Activated T-cell treated with anti-CD3 and anti-CD28 coated beads for 48 hours (primary cell): ENCODE measurements around the gene CEP72.

ENCODE experiments used
- DNase-seq: peaks from one replicate; pipeline ENCODE4 v3.0.0-alpha.2; 2020; ENCODE audit warnings: low read depth

CEP72 gene

GRCh38 chr5:658103-658502 lies 46.0 kb downstream of the CEP72 start:
- DNase-seq = no peak

DNA sequence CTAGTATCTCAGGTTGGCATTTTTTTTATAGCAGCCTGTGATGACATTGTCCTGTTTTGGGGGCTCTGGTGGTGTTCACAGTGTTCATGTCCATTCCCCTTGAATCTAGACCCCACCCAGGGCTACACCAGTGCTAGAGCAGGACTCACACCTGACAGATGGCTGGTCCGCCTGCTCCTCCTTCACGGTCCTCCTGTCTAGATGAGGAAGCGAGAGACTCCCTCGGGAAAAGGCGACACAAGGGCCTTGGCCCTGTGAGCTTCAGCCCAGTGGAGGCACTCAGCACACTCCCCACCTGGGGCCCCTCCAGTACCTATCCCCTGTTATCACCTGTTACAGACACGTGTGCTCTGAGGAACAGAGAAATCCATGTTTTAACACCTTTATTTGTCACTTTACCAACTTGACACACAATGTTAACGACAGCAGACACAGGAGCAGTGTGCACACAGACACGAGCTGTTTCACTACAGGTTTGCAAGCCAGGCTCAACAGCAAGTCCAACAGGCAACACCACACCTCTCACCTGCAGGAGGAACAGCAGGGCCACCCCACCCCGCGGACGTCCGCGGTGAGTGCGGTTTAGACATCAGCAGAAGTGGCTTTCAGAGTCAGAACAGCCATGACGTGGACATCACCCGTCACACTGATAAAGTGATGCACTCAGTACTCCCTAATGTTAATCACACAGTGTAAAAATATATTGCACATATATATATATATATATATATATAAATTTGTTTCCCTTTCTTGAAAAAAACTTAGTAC lies 47.5 kb downstream of the CEP72 start:
- DNase-seq = no peak

DNA sequence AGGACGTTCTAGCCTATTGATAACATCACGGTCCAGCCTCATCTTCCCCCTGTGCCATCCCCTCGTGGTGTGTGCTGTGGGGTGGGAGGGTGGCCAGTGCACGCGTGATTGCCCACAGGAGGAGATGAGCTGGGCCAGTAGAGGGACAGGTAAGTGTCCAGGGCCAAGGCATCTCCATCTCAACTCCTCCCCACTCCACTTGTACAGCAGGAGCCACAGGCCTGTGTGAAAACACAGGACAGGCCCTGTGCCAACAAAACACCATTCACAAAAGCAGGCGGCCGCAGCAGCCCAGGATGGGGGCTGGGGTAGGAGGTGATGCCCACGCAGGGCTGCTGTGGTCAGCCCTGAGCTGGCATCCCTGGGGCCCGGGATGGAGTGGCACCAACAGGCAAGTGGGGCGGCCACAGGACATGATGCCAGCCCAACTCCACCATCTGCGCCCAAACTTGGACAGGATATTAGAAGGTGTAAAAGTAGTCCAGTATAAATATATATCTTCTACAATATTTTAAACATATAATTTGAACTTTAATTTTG lies 48.4 kb downstream of the CEP72 start:
- DNase-seq = no peak

- DNase-seq = no peak
Measured at GRCh38 chr5:661891-662750, 50.0 kb downstream of the CEP72 start.

- no peak for DNase-seq
Measured at GRCh38 chr5:662751-663435, 50.8 kb downstream of the CEP72 start.

DNA sequence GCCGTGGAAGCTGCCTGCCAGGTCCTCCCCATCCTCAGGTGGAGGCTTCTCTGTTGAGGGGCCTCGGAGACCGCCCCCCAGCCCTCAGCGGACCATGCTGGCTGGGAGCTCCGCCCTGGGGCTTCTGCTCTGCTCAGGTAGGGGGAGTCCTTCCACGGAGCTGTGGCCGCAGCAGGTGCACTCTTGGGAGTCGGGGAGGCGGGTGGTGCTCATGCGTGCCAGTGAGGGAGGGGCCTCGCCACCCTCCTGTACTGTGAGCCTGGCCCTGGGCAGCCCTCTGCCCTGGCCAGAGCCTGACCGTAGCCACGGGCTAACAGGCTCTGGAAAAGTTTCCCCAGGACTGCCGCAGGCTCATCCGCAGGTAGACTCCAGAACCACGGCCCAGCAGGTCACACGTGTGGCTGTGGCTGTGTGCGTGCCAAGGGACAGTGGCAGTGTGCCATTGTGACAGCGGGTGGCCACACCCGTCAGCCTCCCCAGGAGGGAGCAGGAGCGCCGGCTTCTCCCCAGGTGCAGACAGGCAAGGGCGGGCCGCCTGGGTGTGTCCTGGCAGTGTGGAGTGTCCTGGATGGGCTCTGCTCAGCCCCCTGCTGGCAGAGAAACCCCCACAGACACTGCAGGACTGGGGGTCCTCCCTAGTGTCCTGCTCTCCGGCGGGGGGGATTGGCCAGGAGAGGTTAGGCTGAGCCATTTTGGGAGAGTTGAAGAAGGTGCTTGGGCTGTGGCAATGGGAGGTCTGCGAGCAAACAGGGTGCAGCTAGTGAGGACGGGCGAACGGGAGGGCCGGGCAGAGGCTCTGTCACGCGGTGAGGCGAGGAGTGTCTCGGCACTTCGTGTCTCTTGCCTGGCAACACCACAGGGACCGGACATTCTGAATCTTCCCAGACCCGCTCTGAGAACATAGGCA lies 51.5 kb downstream of the CEP72 start:
- no peak for DNase-seq

DNA sequence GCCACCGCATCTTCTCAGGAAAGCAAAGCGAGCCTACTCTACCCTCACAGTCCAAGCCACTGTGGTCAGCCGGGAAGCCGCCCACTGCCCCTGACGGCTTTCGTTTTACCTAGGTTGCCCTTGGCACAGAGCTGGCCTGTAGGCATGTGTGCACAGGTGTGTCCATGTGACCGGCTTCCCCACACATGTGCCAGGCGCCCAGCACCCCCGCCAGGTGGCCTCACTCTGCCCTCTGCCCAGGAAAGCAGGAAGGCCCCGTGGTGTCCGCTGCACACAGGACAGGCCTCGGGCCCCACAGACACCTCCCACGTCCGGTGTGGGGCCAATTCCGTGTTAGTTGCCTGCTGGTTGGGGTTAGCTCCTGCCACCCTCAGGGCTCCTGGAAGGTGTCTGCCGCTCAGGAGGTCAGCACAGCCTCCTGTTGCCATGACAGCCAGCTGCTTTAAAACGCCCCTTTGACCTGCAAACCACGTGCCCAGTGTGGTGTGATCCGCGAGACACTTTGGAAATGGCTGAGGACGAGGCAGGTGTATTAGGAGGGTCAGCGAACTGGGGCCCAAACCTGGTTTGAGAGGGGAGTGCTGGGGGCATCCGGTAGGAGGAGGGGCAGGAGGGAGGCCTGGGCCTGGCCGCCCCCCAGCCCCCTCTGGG lies 52.3 kb downstream of the CEP72 start:
- no peak for DNase-seq

DNA sequence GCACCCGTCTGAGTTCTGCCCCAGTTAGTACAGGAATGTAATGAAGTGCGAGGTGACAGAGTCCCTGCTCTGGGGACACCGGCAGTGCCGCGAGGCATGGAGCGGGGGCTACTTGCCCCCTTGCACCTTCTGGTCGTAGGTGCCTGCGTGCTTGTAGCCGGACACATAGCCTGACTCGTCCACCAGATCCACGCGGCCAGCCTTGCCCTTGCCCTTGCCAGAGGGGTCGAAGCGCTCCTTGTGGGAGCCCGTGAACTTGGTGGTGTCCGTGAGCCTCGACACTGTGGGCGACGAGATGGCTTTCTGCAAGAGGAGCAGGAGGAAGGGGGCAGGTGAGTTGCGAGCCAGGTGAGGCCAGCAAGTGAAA lies 52.8 kb downstream of the CEP72 start:
- DNase-seq = no peak

DNA sequence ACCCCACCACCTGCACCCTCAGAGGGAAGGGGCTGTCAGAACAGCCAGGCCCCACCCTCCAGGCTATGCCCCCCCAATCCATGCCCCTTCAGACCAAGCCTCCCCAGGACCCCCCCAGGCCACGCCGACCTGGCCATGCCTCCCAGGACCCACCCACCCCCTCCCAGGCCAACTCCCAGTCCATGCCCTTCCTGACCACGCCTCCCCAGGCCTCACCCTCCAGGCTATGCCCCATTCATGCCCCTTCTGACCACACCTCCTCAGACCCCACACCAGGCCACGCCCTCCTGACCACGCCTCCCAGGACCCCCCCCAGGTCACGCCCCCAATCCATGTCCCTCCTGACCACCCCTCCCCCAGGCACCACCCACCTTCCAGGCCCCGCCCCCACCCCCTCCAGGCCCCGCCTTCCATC lies 53.4 kb downstream of the CEP72 start:
- no peak for DNase-seq

DNA sequence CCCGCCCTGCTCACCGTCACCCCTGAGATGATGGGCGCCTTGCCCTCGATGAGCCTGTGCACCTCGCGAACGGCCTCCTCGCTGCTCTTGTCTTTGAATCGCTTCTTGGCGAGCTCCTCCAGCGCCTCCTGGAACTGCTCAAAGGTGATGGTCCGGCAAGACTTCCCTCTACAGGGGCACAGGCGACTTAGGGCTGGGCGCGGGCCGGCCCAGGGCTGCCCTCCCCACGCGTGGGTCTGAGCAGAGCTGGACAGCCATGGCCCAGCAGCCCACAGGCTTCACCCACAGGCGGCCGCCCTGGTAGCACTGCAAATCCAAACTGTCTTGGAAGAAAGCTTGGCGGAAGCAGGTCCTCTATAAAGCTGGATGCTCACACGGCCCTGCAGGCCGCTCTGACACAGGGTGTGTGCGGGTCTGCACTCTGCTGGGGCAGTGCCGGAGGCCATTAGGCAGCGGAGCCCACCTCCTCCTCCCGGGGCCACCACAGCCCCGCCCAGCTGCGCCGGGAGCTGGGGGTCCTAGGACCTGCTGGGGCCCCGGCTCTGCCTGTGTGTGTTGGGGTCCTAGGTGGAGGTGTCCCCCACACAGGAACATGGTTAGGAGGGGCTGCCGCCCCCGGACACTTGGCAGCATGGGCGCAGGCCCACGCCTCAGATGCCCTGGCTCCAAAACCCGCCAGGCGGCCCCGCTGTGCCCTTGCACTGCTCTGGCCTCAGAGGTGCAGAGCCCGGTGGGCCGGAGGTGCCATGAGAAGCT lies 54.0 kb downstream of the CEP72 start:
- no peak for DNase-seq

DNA sequence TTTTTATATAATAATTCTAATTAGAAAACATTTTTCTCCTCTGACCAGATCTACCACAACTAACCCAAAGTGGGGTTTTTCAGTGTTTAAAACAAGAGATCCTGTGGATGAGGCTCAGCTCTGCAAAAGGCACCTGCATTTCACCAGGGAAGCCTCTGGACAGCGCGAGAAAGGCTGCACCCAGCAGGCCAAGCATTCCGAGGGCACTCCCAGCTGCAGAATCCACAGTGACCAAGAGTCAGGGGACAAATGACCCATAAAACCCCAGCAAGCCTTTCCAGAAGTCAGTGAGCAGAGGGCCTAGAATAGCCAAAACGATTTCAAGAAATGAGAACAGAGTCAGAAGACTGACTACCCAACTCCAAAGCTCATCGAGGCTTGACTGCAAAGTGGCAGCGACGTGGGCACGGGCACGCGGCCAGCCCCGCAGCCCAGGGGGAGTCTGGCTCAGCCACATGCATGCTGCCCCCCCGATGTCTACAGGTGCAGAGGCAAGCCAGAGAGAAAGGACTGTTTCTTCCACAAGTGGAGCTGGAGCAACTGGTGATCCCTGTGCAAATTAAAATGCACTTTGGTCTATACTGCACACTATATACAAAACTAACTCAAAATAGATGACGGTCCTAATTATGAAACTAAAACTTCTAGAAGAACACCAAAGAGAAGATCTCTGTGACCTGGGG lies 54.8 kb downstream of the CEP72 start:
- no peak for DNase-seq

DNA sequence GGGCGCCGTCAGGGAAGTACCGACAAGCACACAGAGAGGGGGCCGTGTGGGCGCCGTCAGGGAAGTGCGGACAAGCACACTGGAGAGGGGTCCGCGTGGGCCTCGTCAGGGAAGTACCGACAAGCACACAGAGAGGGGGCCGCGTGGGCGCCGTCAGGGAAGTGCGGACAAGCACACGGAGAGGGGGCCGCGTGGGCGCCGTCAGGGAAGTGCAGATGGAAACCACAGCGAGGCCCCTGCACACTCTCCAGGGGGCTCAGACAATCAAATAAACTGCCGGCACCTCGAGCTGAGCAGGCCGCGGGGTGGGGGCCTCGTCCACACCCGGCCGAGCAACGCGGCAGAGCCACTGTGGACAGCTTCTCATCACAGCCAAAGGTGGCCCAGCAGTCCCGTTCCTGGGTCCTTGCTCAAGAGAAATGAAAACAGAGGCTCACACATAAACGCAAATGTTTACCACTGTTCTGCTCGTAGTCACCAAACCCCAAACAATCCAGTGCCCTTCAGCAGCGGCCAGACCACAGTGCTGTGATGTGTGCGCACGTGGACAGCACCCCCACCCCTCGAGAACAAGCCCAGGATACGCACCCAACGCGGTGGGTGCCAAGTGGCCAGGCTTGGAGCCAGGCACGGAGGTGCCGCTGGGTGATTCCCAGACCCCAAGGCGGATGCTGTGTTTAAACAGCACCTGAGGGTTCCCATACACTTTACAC lies 56.3 kb downstream of the CEP72 start:
- no peak for DNase-seq

- peak; percentile 40 for DNase-seq
Measured at GRCh38 chr5:669111-669841, 57.1 kb downstream of the CEP72 start.

- DNase-seq = no peak
Measured at GRCh38 chr5:669842-670395, 57.8 kb downstream of the CEP72 start.

DNA sequence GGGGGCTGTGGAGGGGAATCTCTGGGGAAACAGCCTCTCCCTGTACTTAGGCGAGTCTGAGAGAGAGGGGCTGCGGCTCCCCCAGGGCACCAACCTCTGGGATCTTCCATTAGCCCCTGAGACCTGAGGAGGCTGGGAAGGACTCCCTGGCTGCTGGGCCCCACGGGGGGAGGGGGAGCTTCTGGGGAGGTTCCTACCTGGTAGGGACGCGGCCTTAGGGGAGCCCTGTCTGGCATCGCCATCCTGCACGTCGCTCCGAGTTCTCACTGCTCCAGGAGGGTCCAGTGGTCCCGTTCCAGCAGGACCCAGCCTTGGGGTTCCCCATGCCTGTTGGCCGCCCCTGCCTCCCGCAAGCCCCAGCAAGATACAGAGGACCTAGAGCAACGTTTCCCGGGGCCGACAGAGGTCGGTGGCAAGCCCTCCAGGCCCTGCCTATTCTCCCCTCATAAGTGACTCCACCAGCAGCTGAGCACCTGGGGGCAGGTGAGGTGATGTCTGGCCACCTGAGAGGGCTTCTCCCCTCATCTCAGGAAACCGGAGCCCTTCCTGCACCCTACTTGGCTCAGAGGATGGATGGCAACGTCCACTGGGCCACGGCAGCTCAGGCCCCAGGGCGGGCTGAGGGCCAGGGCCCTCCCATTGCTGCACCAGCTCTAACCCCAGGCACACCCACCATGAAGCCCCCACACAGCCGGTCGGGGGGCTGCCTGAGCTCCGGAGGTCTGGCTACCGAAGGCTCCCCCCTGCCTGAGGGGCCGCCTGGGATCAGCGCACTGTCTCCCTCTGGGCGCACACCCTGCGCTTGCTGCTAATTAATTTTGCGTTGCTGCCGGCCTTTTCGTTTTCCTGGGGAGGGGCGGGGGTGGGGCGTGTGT lies 58.5 kb downstream of the CEP72 start:
- DNase-seq = no peak

- peak; percentile 56 for DNase-seq
Measured at GRCh38 chr5:671459-672328, 59.6 kb downstream of the CEP72 start.
